BLaER1 (cell line): ENCODE measurements around the gene INO80B.
"Not testable (repeated sequence)": the region's sequence is repeated elsewhere in the genome, so short reads cannot be mapped to it uniquely, and the experiment has no call there.

Source experiments
- H3K27ac ChIP-seq: shearing (Covaris generic); formaldehyde crosslinking; 2 replicates; pipeline ENCODE4 v1.8.1; 2022
- H3K27me3 ChIP-seq: shearing (Covaris generic); formaldehyde crosslinking; 2 replicates; pipeline ENCODE4 v1.8.1; 2022
- H3K36me3 ChIP-seq: shearing (Covaris generic); formaldehyde crosslinking; 2 replicates; pipeline ENCODE4 v1.8.1; 2022
- H3K4me1 ChIP-seq: shearing (Covaris generic); formaldehyde crosslinking; 2 replicates; pipeline ENCODE4 v1.8.1; 2022
- H3K4me2 ChIP-seq: shearing (Covaris generic); formaldehyde crosslinking; 2 replicates; pipeline ENCODE4 v1.8.1; 2022
- H3K4me3 ChIP-seq: shearing (Covaris generic); formaldehyde crosslinking; 2 replicates; pipeline ENCODE4 v1.8.1; 2022
- H3K9ac ChIP-seq: shearing (Covaris generic); formaldehyde crosslinking; 2 replicates; pipeline ENCODE4 v1.8.1; 2022
- H3K9me3 ChIP-seq: shearing (Covaris generic); formaldehyde crosslinking; 2 replicates; pipeline ENCODE4 v1.8.1; 2022
- H4K20me1 ChIP-seq: shearing (Covaris generic); formaldehyde crosslinking; 2 replicates; pipeline ENCODE4 v1.8.1; 2022
- Cebpa-rat ChIP-seq: shearing (Covaris generic); IDR thresholded peaks from 2 replicates; pipeline ENCODE4 v1.8.1; 2022

Gene INO80B

DNA sequence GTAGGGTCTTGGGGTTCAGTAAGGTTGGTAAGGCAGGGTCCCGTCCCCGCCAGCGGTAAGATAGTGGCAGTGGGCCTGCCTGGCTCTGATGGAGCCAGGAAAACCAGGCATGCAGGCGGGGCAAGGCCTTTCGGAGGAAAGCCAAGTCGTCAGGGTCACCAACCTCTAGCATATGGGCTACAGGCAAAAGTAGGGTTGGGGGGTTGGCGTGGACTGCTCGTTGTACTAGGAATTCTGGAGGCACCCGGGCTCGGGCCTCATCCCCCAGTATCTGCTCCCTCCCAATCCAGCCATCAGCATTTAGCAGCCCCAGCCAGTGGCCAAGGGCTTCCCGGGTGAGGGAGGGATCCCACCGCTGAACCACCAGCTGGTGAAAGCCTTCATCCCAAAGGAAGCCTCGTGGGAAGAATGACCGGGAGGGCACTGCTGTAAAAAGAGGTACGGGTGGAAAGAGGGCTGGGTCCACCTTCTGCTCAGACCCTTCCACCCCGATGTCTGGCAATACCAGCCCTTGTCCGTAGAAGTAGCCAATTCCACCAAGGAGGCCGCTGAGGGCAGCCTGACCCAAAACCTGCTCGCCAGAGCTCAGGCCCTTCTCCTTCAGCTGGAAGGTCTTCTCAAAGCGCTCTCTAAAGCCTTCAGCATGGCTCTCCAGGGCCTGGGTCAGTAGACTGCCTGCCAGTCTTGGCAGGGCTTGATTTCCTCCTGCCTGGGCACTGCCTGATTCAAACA is 7.3 kb downstream of the INO80B start:
- Histone ChIP-seq H3K4me2 (no peak overlapping the region), H3K9me3 (no peaks in the 10 kb centered on the region), H3K4me1 (peaks cover 32% of the 10 kb centered on the region), H3K27ac (no peak overlapping the region), H4K20me1 (peaks cover 36% of the 10 kb centered on the region; the same call in 1 of the 2 replicates), H3K36me3 (peaks cover 32% of the 10 kb centered on the region), H3K9ac (no peak overlapping the region), H3K4me3 (no peak overlapping the region), H3K27me3 (no peaks in the 10 kb centered on the region)
- no peak for TF ChIP-seq Cebpa-rat

DNA sequence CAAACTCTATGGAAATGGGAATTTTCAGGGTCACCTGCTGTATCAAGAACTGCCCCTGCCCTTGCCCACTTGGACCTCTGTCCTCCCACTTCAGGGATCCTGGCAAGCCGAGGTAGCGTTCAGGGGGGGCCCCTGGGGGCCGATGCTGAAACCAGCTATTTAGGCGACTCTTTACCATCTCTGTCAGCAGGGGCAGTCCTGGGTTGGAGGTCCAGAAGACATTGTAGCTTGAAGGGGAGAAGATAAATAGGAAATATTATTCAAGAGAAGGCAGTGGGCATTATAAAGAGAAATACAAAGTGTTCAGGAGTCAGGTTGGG is 7.9 kb downstream of the INO80B start:
- Histone ChIP-seq H3K4me3 (no peak overlapping the region), H3K9ac (no peak overlapping the region), H3K9me3 (no peaks in the 10 kb centered on the region), H3K36me3 (peaks cover 32% of the 10 kb centered on the region), H3K4me2 (no peak overlapping the region), H3K27ac (no peak overlapping the region), H4K20me1 (peaks cover 36% of the 10 kb centered on the region; the same call in 1 of the 2 replicates), H3K27me3 (no peaks in the 10 kb centered on the region), H3K4me1 (peaks cover 32% of the 10 kb centered on the region)
- TF ChIP-seq Cebpa-rat = no peak

- Histone ChIP-seq H3K4me3 (peak overlapping the region; percentile 83), H4K20me1 (peaks cover 36% of the 10 kb centered on the region; the same call in 1 of the 2 replicates), H3K9ac (peak overlapping the region; percentile 94), H3K27me3 (no peaks in the 10 kb centered on the region), H3K4me2 (peak overlapping the region; percentile 96), H3K4me1 (peaks cover 25% of the 10 kb centered on the region), H3K27ac (peak overlapping the region; percentile 86), H3K9me3 (no peaks in the 10 kb centered on the region), H3K36me3 (peaks cover 32% of the 10 kb centered on the region)
- no peak for TF ChIP-seq Cebpa-rat
These were observed 9.5 kb downstream of the INO80B start for GRCh38 chr2:74464406-74464805.

DNA sequence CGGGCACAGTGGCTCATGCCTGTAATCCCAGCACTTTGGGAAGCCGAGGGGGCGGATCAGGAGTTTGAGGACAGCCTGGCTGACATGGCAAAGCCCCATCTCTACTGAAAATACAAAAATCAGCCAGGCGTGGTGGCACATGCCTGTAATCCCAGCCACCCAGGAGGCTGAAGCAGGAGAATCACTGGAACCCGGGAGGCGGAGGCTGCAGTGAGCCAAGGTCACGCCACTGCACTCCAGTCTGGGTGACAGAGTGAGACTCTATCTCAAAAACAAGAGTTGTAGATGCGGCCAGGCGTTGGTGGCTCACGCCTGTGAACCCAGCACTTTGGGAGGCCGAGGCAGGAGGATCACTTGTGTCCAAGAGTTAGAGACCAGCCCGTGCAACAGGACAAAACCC is 15.9 kb downstream of the INO80B start:
- Histone ChIP-seq H3K4me2 (peak overlapping the region; percentile 92), H3K36me3 (peaks cover 29% of the 10 kb centered on the region), H3K4me1 (peaks cover 32% of the 10 kb centered on the region)
- not testable (repeated sequence) for H3K4me3 ChIP-seq, H3K27ac ChIP-seq, H3K9ac ChIP-seq, H4K20me1 ChIP-seq, H3K27me3 ChIP-seq, H3K9me3 ChIP-seq

GRCh38 chr2:74471332-74472065 is 16.6 kb downstream of the INO80B start:
- Histone ChIP-seq H3K36me3 (peaks cover 36% of the 10 kb centered on the region), H3K9me3 (no peaks in the 10 kb centered on the region), H3K9ac (peak overlapping the region; percentile 84), H3K4me3 (peak overlapping the region; percentile 77), H3K4me2 (peak overlapping the region; percentile 92), H3K27ac (peak overlapping the region; percentile 83), H4K20me1 (no peaks in the 10 kb centered on the region), H3K4me1 (peaks cover 28% of the 10 kb centered on the region), H3K27me3 (no peaks in the 10 kb centered on the region)
- TF ChIP-seq Cebpa-rat = no peak

DNA sequence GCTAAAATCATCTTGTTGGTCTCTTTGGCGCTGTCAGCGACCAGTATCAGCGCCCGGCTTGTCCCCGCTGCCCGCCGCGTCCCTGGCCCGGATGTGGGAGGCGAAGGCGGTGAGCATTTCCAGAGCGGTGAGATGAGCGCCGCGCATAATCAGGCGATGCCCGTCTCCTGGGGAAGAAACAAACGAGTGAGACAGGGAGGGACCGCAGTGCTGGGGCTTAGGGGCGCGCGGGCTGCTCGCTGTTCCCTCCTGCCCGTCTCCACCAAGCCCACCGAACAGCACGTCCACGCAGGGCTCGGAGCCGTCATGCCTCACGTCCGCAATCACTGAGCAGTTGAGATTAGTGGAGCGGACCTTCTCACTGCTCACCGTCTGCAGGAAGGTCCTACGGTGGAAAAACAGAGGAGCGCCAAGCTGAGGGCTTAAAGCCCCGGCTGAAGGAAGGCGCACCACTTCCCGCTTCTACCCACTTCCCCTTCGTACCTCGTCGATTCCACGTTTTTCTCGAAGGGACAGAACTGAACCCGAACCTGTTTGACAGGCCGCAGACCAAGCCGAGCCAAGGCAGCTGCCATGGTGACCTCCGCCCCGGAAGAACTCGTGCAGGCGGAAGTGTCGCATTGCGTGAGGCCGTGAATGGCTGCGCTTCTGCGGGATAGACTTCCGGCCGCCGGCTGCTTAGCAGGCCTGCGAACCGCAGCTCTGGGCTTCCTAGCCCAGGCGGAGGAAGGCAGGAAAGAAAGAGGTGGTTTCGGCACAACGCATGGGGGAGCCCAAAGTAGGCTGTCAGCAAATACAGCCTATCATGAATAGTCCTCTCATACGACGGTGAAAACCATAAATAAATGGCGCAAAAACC is 17.4 kb downstream of the INO80B start, which contains the start of gene MRPL53:
TSS of gene MRPL53 (minus strand) at position 595 of the 859 bp plus-strand sequence. CDS start at position 575, 20 bp downstream.
- Histone ChIP-seq H3K27ac (peak within 1 kb of the TSS; percentile 83), H3K27me3 (no peaks in the 10 kb centered on the region), H3K9me3 (no peaks in the 10 kb centered on the region), H3K4me2 (peak within 1 kb of the TSS; percentile 92), H3K4me3 (peak within 1 kb of the TSS; percentile 77), H4K20me1 (no peaks in the 10 kb centered on the region), H3K36me3 (peaks cover 45% of the 10 kb centered on the region), H3K4me1 (peaks cover 28% of the 10 kb centered on the region), H3K9ac (peak within 1 kb of the TSS; percentile 84)
- no peak for TF ChIP-seq Cebpa-rat

DNA sequence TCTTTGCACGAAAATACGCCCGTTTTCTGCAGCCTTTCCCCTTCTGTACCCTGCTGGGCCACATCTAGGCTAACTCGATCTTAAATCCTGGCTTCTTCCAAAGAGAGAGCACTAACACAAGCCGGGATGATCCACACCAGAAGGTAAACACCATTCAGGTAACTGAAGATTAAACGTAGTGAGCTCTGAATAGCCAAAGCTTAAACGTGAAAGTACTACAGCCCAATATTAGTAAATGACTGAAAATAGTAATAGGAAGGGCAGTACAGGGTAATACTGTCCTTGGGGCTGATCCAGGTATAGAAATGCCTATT is 18.0 kb downstream of the INO80B start:
- H3K4me3 ChIP-seq = peak overlapping the region; percentile 77
- no peaks in the 10 kb centered on the region for H3K27me3 ChIP-seq
- H3K9ac ChIP-seq = peak overlapping the region; percentile 84; the same call in 1 of the 2 replicates
- no peaks in the 10 kb centered on the region for H4K20me1 ChIP-seq
- no peak for TF ChIP-seq Cebpa-rat
- H3K9me3 ChIP-seq = no peaks in the 10 kb centered on the region
- H3K4me1 ChIP-seq = peaks cover 28% of the 10 kb centered on the region
- peak overlapping the region; percentile 83 for H3K27ac ChIP-seq
- H3K4me2 ChIP-seq = peak overlapping the region; percentile 92
- H3K36me3 ChIP-seq = peaks cover 49% of the 10 kb centered on the region

DNA sequence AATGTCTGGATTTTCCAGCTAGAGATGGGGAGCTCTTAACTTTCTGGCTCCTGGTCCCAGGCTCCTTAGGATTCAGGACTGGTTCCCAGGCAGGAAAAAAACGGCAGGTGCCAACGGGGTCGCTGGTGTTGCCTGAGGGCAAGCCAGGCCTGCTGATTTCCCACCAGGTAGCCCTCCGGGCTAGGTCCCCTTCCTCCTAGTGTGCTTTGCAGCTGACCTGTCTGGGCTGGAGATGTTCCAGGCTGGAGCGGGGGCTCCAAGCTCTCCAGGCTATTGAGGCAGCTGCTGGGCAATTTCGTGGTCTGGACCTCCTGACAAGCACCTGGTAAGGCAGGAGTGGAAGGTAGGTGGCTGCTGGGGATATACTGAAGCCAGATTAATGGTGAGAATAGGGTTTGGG is 19.6 kb downstream of the INO80B start:
- peaks cover 58% of the 10 kb centered on the region for H3K36me3 ChIP-seq
- H3K9me3 ChIP-seq = no peaks in the 10 kb centered on the region
- no peaks in the 10 kb centered on the region for H3K27me3 ChIP-seq
- H4K20me1 ChIP-seq = no peaks in the 10 kb centered on the region
- H3K4me1 ChIP-seq = peaks cover 28% of the 10 kb centered on the region
- H3K27ac ChIP-seq = no peak overlapping the region
- no peak overlapping the region for H3K9ac ChIP-seq
- TF ChIP-seq Cebpa-rat = no peak
- H3K4me2 ChIP-seq = no peak overlapping the region
- no peak overlapping the region for H3K4me3 ChIP-seq

DNA sequence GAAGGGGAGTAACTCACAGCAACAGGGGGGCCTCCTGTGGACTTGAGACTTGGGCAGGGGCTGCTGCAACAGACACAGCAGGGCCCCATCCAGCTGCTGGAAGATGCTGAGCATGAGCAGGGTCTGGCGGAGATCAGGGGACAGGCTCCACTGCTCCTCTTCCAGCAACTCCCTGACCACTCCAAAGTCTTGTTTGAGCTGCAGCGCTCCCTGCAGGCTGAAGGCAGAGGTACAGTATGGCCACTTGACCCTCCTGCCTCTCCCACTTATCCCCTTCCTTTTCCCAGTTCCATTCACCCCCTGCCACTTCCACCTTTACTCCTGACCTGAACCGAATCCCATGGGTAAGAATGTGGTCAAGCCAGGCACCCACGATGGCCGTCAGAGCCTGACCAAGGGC is 20.0 kb downstream of the INO80B start:
- Histone ChIP-seq H3K4me3 (no peak overlapping the region), H4K20me1 (no peaks in the 10 kb centered on the region), H3K27me3 (no peaks in the 10 kb centered on the region), H3K9ac (no peak overlapping the region), H3K9me3 (no peaks in the 10 kb centered on the region), H3K27ac (no peak overlapping the region), H3K36me3 (peaks cover 62% of the 10 kb centered on the region), H3K4me1 (peaks cover 32% of the 10 kb centered on the region), H3K4me2 (no peak overlapping the region)
- TF ChIP-seq Cebpa-rat = no peak

- Histone ChIP-seq H3K36me3 (peaks cover 53% of the 10 kb centered on the region), H3K9ac (peak overlapping the region; percentile 83), H3K9me3 (no peaks in the 10 kb centered on the region), H3K27ac (peak overlapping the region; percentile 86), H4K20me1 (peaks cover 18% of the 10 kb centered on the region), H3K4me1 (peaks cover 40% of the 10 kb centered on the region), H3K4me2 (peak overlapping the region; percentile 100), H3K27me3 (no peaks in the 10 kb centered on the region), H3K4me3 (peak overlapping the region; percentile 85)
- TF ChIP-seq Cebpa-rat = no peak
These were observed 26.5 kb downstream of the INO80B start for GRCh38 chr2:74481431-74481830.
